Uterus (tissue), 2 donors: ENCODE data around the gene GSTA3.

Experiments used
- POLR2A ChIP-seq, 2 donors: fragments of 450-650 bp; IDR thresholded peaks; one replicate each; pipeline ENCODE4 v1.6.1; 2016; ENCODE audit warnings: antibody characterized with exemption in 2 of 2, mild to moderate bottlenecking in 1 of 2, moderate library complexity in 1 of 2
- TF ChIP-seq, protein P1 (sequence below), 4 experiments: fragments of 200-600 bp in 2 of 4; fragments of 450-650 bp in 2 of 4; sonication (generic) in 2 of 4; IDR thresholded peaks; one replicate each; pipeline ENCODE4 v1.5.1; 2016 to 2019; ENCODE audit warnings: antibody characterized with exemption in 4 of 4, mild to moderate bottlenecking in 2 of 4, moderate library complexity in 1 of 4

DNA sequence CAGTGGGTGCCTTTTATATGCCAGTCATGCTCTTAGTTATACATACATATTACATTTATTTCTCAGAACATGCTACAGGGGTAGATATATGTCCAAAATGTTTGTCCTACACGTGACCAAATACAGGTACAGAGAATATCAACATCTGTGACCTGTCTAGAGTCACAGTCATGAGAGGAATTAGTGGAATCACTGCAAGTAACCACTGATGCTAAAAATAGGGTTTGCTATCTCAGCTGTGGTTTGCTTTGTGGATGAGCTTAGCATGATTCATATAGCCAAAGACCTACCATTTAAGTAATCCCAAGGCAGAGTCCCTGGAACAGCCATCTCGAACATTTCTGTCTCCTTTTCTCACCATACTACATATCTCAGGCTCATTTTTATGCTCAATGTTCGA lies 32.3 kb downstream of the GSTA3 start:
- no peak for TF ChIP-seq POLR2A (IDR thresholded peaks at IDR 0.05)
- TF ChIP-seq, protein P1, sequence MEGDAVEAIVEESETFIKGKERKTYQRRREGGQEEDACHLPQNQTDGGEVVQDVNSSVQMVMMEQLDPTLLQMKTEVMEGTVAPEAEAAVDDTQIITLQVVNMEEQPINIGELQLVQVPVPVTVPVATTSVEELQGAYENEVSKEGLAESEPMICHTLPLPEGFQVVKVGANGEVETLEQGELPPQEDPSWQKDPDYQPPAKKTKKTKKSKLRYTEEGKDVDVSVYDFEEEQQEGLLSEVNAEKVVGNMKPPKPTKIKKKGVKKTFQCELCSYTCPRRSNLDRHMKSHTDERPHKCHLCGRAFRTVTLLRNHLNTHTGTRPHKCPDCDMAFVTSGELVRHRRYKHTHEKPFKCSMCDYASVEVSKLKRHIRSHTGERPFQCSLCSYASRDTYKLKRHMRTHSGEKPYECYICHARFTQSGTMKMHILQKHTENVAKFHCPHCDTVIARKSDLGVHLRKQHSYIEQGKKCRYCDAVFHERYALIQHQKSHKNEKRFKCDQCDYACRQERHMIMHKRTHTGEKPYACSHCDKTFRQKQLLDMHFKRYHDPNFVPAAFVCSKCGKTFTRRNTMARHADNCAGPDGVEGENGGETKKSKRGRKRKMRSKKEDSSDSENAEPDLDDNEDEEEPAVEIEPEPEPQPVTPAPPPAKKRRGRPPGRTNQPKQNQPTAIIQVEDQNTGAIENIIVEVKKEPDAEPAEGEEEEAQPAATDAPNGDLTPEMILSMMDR (IDR thresholded peaks at IDR 0.05), result no peak
